ENCODE results near the gene CPNE2.

DNA sequence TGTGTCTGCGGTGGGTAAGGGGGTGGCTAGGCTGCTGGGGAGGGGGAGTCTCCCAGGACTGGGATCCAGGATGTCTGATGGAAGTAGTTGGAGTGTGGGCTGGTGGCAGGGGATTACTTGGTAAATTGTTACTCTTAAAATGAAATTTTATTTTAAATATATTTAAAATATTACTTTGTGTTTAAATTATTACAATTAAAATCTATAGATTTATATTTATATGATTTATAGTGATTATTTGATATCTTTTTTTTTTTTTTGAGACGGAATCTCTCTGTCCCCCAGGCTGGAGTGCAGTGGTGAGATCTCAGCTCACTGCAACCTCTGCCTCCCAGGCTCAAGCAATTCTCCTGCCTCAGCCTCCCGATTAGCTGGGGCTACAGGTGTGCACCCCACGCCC lies 18.6 kb downstream of the CPNE2 start:
- no peak for TF ChIP-seq EZH2 (IDR thresholded peaks at IDR 0.05; ENCODE audit: borderline replicate concordance, low read length)
- TF ChIP-seq, protein P1, sequence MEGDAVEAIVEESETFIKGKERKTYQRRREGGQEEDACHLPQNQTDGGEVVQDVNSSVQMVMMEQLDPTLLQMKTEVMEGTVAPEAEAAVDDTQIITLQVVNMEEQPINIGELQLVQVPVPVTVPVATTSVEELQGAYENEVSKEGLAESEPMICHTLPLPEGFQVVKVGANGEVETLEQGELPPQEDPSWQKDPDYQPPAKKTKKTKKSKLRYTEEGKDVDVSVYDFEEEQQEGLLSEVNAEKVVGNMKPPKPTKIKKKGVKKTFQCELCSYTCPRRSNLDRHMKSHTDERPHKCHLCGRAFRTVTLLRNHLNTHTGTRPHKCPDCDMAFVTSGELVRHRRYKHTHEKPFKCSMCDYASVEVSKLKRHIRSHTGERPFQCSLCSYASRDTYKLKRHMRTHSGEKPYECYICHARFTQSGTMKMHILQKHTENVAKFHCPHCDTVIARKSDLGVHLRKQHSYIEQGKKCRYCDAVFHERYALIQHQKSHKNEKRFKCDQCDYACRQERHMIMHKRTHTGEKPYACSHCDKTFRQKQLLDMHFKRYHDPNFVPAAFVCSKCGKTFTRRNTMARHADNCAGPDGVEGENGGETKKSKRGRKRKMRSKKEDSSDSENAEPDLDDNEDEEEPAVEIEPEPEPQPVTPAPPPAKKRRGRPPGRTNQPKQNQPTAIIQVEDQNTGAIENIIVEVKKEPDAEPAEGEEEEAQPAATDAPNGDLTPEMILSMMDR (IDR thresholded peaks at IDR 0.05; ENCODE audit: low read length) = no peak

Data from OCI-LY1 (cell line).